ENCODE results near the gene ITSN1. TPM values are rescaled to one million over a fixed set of nuclear protein-coding genes. Genes with fewer than 3 reads are reported as not detected.

The ITSN1 gene
- total RNA-seq, 1 experiment from 2014 or later = 50.3 TPM

DNA sequence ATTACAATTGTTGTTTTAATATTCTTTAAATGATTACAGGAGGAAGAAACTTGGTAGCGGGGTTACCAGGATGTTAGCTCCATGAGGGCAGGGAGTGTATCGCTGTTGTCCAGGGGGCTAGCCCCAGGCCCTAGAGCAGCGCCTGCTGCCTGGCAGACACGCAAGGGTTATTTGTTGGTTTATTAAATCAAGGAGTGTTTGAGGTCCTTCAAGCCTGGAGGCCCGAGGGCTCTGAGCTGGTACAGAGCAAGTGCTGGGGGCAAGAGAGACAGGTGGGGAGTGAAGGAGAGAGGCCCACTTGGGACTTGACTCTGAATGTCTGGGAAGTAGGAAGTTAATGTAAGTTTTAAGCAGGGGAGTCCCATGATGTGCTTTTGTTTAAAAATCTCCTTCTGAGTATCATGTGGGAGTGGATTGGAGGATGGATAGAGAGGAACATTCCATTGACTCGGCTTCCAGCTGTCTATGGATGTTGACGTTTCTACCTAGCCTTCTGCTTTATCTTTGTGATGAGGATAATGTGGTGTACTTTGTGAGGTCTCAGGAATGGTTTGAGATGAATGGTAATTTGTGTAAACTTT, 8.7 kb downstream of the ITSN1 start:
- POLR2A ChIA-PET = no interaction called here

DNA sequence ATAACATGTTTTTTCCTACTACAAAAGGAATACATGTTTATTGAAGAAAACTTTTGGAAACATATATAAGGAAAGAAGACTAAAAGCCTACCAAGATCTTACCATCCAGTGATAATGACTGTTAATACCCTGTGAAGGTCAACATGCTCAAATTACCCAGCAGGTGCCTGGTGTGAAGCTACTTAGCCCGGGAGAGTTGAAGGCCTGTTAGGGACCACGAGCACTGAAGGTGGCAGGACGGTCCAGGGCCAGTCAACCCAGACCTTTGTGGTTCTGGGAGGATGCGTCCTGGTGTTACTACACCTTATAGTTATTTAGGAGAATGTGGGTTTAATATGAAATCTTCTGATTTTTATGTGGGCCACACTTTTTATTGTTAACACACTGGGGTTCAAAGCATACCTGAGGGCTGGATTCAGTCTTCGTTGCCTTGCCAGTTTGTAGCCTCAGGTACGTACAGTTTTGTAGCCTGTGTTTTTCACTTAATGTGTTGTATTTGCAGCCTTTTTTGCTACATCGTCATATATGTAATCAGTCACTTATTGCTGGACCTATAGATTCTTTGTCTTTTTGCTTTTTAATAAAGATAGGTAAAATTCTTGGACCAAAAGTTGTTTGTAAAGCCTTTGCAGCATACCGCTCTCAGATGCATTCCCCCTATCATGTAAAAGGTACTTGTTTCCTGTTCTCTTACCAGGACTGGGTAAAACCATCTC, 9.8 kb downstream of the ITSN1 start:
- Histone ChIP-seq H3K27ac (ENCODE audit: low read length) (peak overlapping the region; percentile 51), H3K4me1 (ENCODE audit: control insufficient read depth, insufficient read depth, low read length) (peaks cover 62% of the 10 kb centered on the region), H3K27me3 (ENCODE audit: control insufficient read depth, insufficient read depth, low read length) (no peaks in the 10 kb centered on the region), H3K9me3 (ENCODE audit: control insufficient read depth, insufficient read depth, low read depth, low read length) (no peaks in the 10 kb centered on the region), H3K36me3 (ENCODE audit: control insufficient read depth, insufficient read depth, low read length) (no peaks in the 10 kb centered on the region), H3K4me3 (ENCODE audit: low read depth in 2 of 2, low read length in 2 of 2) (no peak overlapping the region)
- ChIA-PET CTCF (no interaction called here), POLR2A (no interaction called here)
- BruUV-seq (replicated peaks) = no TSS peak
- TF ChIP-seq TCF7L2 (IDR thresholded peaks at IDR 0.05; ENCODE audit: low read depth, low read length) (no peak), SIN3A (IDR thresholded peaks at IDR 0.05; ENCODE audit: borderline replicate concordance, insufficient read depth, low read depth, low read length) (no peak), POLR2AphosphoS5 (IDR thresholded peaks at IDR 0.05; ENCODE audit: low read depth, low read length) (no peak)
- TF ChIP-seq, protein P1, sequence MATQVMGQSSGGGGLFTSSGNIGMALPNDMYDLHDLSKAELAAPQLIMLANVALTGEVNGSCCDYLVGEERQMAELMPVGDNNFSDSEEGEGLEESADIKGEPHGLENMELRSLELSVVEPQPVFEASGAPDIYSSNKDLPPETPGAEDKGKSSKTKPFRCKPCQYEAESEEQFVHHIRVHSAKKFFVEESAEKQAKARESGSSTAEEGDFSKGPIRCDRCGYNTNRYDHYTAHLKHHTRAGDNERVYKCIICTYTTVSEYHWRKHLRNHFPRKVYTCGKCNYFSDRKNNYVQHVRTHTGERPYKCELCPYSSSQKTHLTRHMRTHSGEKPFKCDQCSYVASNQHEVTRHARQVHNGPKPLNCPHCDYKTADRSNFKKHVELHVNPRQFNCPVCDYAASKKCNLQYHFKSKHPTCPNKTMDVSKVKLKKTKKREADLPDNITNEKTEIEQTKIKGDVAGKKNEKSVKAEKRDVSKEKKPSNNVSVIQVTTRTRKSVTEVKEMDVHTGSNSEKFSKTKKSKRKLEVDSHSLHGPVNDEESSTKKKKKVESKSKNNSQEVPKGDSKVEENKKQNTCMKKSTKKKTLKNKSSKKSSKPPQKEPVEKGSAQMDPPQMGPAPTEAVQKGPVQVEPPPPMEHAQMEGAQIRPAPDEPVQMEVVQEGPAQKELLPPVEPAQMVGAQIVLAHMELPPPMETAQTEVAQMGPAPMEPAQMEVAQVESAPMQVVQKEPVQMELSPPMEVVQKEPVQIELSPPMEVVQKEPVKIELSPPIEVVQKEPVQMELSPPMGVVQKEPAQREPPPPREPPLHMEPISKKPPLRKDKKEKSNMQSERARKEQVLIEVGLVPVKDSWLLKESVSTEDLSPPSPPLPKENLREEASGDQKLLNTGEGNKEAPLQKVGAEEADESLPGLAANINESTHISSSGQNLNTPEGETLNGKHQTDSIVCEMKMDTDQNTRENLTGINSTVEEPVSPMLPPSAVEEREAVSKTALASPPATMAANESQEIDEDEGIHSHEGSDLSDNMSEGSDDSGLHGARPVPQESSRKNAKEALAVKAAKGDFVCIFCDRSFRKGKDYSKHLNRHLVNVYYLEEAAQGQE (IDR thresholded peaks at IDR 0.05; ENCODE audit: insufficient read depth in 1 of 2, low read depth in 2 of 2, low read length in 1 of 2) = no peak
- TF ChIP-seq, protein P2, sequence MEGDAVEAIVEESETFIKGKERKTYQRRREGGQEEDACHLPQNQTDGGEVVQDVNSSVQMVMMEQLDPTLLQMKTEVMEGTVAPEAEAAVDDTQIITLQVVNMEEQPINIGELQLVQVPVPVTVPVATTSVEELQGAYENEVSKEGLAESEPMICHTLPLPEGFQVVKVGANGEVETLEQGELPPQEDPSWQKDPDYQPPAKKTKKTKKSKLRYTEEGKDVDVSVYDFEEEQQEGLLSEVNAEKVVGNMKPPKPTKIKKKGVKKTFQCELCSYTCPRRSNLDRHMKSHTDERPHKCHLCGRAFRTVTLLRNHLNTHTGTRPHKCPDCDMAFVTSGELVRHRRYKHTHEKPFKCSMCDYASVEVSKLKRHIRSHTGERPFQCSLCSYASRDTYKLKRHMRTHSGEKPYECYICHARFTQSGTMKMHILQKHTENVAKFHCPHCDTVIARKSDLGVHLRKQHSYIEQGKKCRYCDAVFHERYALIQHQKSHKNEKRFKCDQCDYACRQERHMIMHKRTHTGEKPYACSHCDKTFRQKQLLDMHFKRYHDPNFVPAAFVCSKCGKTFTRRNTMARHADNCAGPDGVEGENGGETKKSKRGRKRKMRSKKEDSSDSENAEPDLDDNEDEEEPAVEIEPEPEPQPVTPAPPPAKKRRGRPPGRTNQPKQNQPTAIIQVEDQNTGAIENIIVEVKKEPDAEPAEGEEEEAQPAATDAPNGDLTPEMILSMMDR (IDR thresholded peaks at IDR 0.05) = no peak
- in situ Hi-C loops (cut with HindIII; ENCODE audit: low pct_unique_long_range_greater_than_20kb, low sequenced_read_pairs) = no loop called here
- no peak for DNase-seq (ENCODE audit: low read depth, low spot score)
- intact Hi-C loops (cut with micrococcal nuclease; ENCODE audit: unreplicated experiment) = no loop called here
- ATAC-seq = no peak

More for the DNA sequence above, 8.7 kb downstream of the ITSN1 start:
- no peaks in the 10 kb centered on the region for H3K9me3 ChIP-seq (ENCODE audit: control insufficient read depth, insufficient read depth, low read depth, low read length)
- H3K27me3 ChIP-seq (ENCODE audit: control insufficient read depth, insufficient read depth, low read length) = no peaks in the 10 kb centered on the region
- no peak overlapping the region for H3K4me3 ChIP-seq (ENCODE audit: low read depth in 2 of 2, low read length in 2 of 2)
- no peaks in the 10 kb centered on the region for H3K36me3 ChIP-seq (ENCODE audit: control insufficient read depth, insufficient read depth, low read length)
- ATAC-seq (no peak), DNase-seq (ENCODE audit: low read depth, low spot score) (no peak)
- H3K4me1 ChIP-seq (ENCODE audit: control insufficient read depth, insufficient read depth, low read length) = peaks cover 52% of the 10 kb centered on the region
- peak overlapping the region; percentile 68; the same call in 1 of the 2 replicates for H3K27ac ChIP-seq (ENCODE audit: low read length)
- in situ Hi-C loops (cut with HindIII; ENCODE audit: low pct_unique_long_range_greater_than_20kb, low sequenced_read_pairs) (no loop called here), intact Hi-C loops (cut with micrococcal nuclease; ENCODE audit: unreplicated experiment) (no loop called here)
- TF ChIP-seq, protein P1 (IDR thresholded peaks at IDR 0.05; ENCODE audit: insufficient read depth in 1 of 2, low read depth in 2 of 2, low read length in 1 of 2) = no peak
- TF ChIP-seq, protein P2 (IDR thresholded peaks at IDR 0.05) = no peak
- no peak for TF ChIP-seq POLR2AphosphoS5 (IDR thresholded peaks at IDR 0.05; ENCODE audit: low read depth, low read length)
- CTCF ChIA-PET = no interaction called here
- BruUV-seq (replicated peaks) = no TSS peak
